Esophagus muscularis mucosa (tissue), 4 donors: ENCODE results near the gene HOXC11. TPM values are rescaled to one million over a fixed set of nuclear protein-coding genes. Genes with fewer than 3 reads are reported as not detected.

Experiments
- DNase-seq: peaks from one replicate; pipeline ENCODE4 v3.0.0-alpha.2; 2017; ENCODE audit errors: extremely low spot score
- H3K27ac ChIP-seq, 4 donors: fragments of 200-600 bp; sonication (generic); replicated peaks in 1 of 4; 1 replicate in 3 of 4; 2 replicates in 1 of 4; pipeline ENCODE4 v1.5.1; 2016 to 2019; ENCODE audit warnings: mild to moderate bottlenecking in 1 of 4
- H3K27me3 ChIP-seq, 4 donors: fragments of 200-600 bp; sonication (generic); one replicate each; pipeline versions ENCODE4 v1.5.1 to v1.6.0; 2016 to 2019
- H3K36me3 ChIP-seq, 4 donors: fragments of 200-600 bp; sonication (generic); one replicate each; pipeline ENCODE4 v1.5.1; 2016 to 2019
- H3K4me1 ChIP-seq, 4 donors: fragments of 200-600 bp; sonication (generic); one replicate each; pipeline ENCODE4 v1.5.1; 2016 to 2019
- H3K4me3 ChIP-seq, 4 donors: fragments of 200-600 bp; sonication (generic); 1 replicate in 2 of 4; 2 replicates in 2 of 4; pipeline ENCODE4 v1.5.1; 2016 to 2019; ENCODE audit warnings: mild to moderate bottlenecking in 4 of 4, moderate library complexity in 1 of 4
- H3K9me3 ChIP-seq, 4 donors: fragments of 200-600 bp; sonication (generic); 1 replicate in 3 of 4; 2 replicates in 1 of 4; pipeline ENCODE4 v1.5.1; 2016 to 2019
- EP300 ChIP-seq: sonication (generic); formaldehyde crosslinking; IDR thresholded peaks from one replicate; pipeline ENCODE4 v1.6.1; 2017; ENCODE audit warnings: antibody characterized with exemption
- POLR2A ChIP-seq: fragments of 450-650 bp; IDR thresholded peaks from one replicate; pipeline ENCODE4 v1.6.1; 2017; ENCODE audit warnings: antibody characterized with exemption, moderate library complexity, mild to moderate bottlenecking, low read depth
- POLR2AphosphoS5 ChIP-seq, 2 donors: sonication (generic); formaldehyde crosslinking; IDR thresholded peaks; one replicate each; pipeline ENCODE4 v1.6.1; 2017; ENCODE audit warnings: antibody characterized with exemption in 2 of 2
- WGBS: methylation state at CpG from one replicate; pipeline ENCODE4 v1.1.5; 2018; 5-methylcytosine and 5-hydroxymethylcytosine counted together
- intact Hi-C: fragments of 100-400 bp; cut with DNase I; formaldehyde crosslinking; loops from one replicate; pipeline ENCODE4 v1.15.1; 2023
- small RNA-seq, 3 donors: library from RNA; depleted of rRNA; stranded (forward); fragments of <200 nt; gene quantifications; one replicate each; pipeline ENCODE3, GENCODE V24; 2016
- total RNA-seq, 4 donors: library from RNA; depleted of rRNA; stranded (reverse); fragments of >200 nt; gene quantifications; one replicate each; pipeline versions ENCODE4 v1.1.0 to v1.2.1, GENCODE V29; 2016
- TF ChIP-seq, protein P1 (sequence below), 3 experiments: fragments of 200-600 bp in 2 of 3; fragments of 450-650 bp in 1 of 3; sonication (generic) in 2 of 3; IDR thresholded peaks; one replicate each; pipeline ENCODE4 v1.5.1; 2017 to 2019; ENCODE audit warnings: antibody characterized with exemption in 3 of 3, mild to moderate bottlenecking in 2 of 3, moderate library complexity in 1 of 3

HOXC11 gene
- total RNA-seq, 4 donors from 2014 or later, result not detected

DNA sequence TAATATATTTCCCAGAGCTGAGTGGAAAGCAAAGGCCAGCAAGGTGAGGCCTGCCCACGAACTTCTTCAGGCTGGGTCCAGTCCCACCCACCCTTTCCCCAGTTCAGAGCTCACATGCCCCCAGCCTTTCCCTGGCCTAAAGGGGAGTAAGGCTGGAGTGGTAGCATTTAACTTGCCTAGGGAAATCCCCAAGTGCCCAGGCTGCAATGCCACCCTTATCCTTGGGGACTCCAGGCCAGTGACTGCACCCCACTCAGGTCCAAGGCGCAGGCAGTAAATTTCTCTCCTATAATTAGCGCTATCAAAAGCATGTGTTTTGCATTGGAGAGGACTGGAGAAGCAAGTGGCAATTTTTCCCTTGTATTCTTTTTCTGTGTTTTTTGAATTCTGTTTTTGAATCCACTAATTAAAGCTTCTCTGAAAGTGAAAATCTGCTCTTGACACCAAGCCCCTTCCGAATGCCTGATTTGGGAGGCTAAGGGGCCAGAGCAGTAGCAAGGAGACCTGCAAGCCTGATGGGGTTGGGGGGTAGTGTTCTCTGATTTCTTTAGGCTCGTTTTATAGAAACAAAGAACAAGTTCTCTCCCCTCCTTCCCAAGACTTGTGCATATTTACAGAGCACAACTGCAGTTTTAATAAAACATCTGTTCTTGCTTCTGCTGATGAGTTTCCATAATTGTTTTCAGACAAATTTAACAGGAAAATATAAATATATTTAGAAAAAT, 51.8 kb downstream of the HOXC11 start:
- intact Hi-C loops, result no loop called here
- no peak for DNase-seq
- 43% methylated on average over 5 of the region's 5 CpGs for WGBS
- TF ChIP-seq, protein P1, sequence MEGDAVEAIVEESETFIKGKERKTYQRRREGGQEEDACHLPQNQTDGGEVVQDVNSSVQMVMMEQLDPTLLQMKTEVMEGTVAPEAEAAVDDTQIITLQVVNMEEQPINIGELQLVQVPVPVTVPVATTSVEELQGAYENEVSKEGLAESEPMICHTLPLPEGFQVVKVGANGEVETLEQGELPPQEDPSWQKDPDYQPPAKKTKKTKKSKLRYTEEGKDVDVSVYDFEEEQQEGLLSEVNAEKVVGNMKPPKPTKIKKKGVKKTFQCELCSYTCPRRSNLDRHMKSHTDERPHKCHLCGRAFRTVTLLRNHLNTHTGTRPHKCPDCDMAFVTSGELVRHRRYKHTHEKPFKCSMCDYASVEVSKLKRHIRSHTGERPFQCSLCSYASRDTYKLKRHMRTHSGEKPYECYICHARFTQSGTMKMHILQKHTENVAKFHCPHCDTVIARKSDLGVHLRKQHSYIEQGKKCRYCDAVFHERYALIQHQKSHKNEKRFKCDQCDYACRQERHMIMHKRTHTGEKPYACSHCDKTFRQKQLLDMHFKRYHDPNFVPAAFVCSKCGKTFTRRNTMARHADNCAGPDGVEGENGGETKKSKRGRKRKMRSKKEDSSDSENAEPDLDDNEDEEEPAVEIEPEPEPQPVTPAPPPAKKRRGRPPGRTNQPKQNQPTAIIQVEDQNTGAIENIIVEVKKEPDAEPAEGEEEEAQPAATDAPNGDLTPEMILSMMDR (IDR thresholded peaks at IDR 0.05), result no peak
- TF ChIP-seq POLR2A (no peak), POLR2AphosphoS5 (IDR thresholded peaks at IDR 0.05) (no peak), EP300 (no peak)
- Histone ChIP-seq H3K27me3 (peaks cover 0 to 100% (median 64%) of the 10 kb centered on the region in 4 donors), H3K36me3 (no peaks in the 10 kb centered on the region), H3K4me1 (peaks cover 2 to 23% (median 14%) of the 10 kb centered on the region in 4 donors), H3K27ac (no peak overlapping the region), H3K4me3 (no peak overlapping the region), H3K9me3 (no peaks in the 10 kb centered on the region)

DNA sequence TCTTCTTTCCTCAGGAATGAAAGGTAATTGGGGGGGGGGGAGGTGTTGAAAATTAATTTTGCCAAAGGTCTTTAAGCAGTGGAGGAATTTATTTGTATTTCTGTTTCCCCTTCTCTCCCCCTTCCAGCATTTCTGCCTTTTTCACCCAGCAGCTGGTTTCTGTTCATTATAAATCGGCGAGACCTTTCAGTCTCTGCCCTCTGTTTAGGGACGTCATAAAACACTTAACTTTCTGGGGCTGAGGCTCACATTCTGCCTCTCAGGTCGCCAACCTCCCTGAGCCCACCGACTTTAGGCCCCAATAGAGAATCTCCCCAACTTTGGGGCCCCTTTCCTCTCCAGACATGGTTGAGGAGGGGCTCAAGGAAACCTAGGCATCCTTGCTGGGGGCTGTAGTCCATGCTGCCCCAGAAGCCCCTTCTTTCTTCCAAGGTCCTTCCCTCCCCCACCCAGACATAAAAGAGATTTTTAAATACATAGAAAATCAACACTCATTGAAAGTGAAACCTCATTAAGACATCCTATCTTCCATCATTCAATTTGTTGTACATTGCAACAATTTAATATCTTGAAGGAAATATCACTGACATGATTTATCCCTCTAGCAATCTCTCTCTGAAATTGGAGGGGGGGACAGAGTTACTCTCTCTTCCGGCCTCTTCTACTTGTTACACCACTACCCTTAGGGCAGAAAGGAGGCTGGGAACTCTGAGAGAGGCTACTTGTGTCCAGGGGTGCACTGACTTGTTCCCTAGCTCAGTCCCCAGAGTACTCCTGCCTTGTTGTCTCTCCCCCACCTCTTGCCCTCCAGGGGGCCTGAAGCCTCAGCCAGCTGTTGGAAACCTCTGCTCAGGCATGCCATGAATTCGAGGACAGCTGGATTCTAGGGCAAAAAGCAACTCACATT, 52.8 kb downstream of the HOXC11 start:
- H3K27me3 ChIP-seq, result peaks cover 0 to 100% (median 72%) of the 10 kb centered on the region in 4 donors
- DNase-seq, result no peak
- no peaks in the 10 kb centered on the region for H3K36me3 ChIP-seq
- TF ChIP-seq POLR2AphosphoS5 (IDR thresholded peaks at IDR 0.05), result no peak
- TF ChIP-seq EP300, result no peak
- TF ChIP-seq, protein P1 (IDR thresholded peaks at IDR 0.05), result no peak
- TF ChIP-seq POLR2A, result no peak
- intact Hi-C loops, result no loop called here
- H3K4me1 ChIP-seq, result peaks cover under 1 to 20% (median 13%) of the 10 kb centered on the region in 4 donors
- H3K4me3 ChIP-seq, result no peak overlapping the region
- WGBS, result 29% methylated on average over 7 of the region's 7 CpGs
- no peak overlapping the region for H3K27ac ChIP-seq
- no peaks in the 10 kb centered on the region for H3K9me3 ChIP-seq

DNA sequence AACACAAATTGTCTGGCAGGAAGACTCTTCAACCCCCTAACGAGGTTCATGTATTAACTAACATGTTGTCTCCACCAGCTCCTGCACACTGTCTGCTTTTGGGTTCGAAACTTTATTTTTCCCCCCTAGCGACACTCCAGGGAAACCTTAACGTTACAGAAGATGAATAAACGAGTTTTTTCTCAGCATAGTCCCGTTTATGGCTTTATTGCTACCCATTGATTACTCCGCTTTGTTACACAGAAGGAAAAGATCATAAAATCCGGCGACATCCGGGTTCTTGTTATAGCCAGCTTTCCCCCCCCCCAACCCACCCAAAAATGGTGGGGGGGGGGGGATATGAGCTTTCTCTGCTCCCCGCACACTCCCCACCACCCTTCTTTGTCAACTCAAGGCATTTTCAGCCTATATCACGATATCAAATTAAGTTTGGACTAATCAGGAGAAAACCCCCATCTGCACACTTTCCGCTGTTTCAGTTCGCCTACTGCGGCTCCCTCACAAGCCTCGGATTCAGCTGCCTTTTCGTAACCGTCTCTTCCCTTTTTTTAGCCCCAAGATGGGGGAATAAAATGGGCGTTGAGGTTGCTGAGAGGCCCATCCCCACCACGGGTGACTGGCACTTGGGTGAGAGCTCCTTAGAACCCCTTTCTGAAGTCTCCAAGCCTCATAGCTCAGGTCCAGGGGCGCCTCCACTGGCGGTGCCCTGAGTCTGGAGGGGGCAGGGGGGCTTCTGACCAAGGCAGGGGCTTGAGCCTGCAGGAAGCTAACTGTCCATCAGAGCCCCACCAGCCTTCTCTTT, 53.9 kb downstream of the HOXC11 start:
- no peak overlapping the region for H3K4me3 ChIP-seq
- peaks cover 5 to 20% (median 15%) of the 10 kb centered on the region in 4 donors for H3K4me1 ChIP-seq
- intact Hi-C loops, result no loop called here
- WGBS, result 22% methylated on average over 22 of the region's 22 CpGs
- peaks cover 0 to 100% (median 72%) of the 10 kb centered on the region in 4 donors for H3K27me3 ChIP-seq
- H3K36me3 ChIP-seq, result no peaks in the 10 kb centered on the region
- H3K9me3 ChIP-seq, result no peaks in the 10 kb centered on the region
- TF ChIP-seq, protein P1 (IDR thresholded peaks at IDR 0.05), result no peak
- no peak for TF ChIP-seq EP300
- TF ChIP-seq POLR2A, result no peak
- DNase-seq, result no peak
- no peak overlapping the region for H3K27ac ChIP-seq

Small RNA genes within 50 kb of the gene (small RNA-seq; reads per million reads assigned to genes)
- gene AC012531.3 (0 reads per million in 3 donors), gene AC012531.4 (0 reads per million in 3 donors), gene MIR196A2 (0 to 0.19 (median 0) reads per million in 3 donors), gene RF01905 (0 reads per million in 3 donors), gene RF01906 (0 reads per million in 3 donors)

Other genes starting within 250 kb of the HOXC11 start
- gene CALCOCO1, start 245.7 kb upstream of the HOXC11 start, total RNA-seq, result 100 to 1,000 TPM; 252 to 487 (median 347) TPM
- not detected for gene CISTR, start 221.1 kb upstream of the HOXC11 start, total RNA-seq
- gene HOXC13, start 34.3 kb upstream of the HOXC11 start, total RNA-seq, result not detected
- gene HOXC12, start 18.2 kb upstream of the HOXC11 start, total RNA-seq, result not detected
- not detected for gene HOTAIR, start 1.8 kb downstream of the HOXC11 start, total RNA-seq
- not detected for gene HOXC10, start 12.0 kb downstream of the HOXC11 start, total RNA-seq
- gene HOXC9, start 27.0 kb downstream of the HOXC11 start, total RNA-seq, result not detected
- not detected for gene HOXC8, start 35.9 kb downstream of the HOXC11 start, total RNA-seq
- gene HOXC6, start 55.3 kb downstream of the HOXC11 start, total RNA-seq, result under 1 TPM in 3 of 4 donors, not detected in 1; 0.23 to 0.42 (median 0.32) TPM
- gene HOXC5, start 59.9 kb downstream of the HOXC11 start, total RNA-seq, result 1 to 10 TPM in 1 of 4 donors, under 1 TPM in 1, not detected in 2; 0.83 to 2.0 TPM
- 1 to 10 TPM in 3 of 4 donors, under 1 TPM in 1; 0.83 to 3.6 (median 2.5) TPM for gene HOXC4, start 80.7 kb downstream of the HOXC11 start, total RNA-seq
- gene SMUG1, start 215.9 kb downstream of the HOXC11 start, total RNA-seq, result 10 to 100 TPM; 28.0 to 37.2 (median 30.8) TPM